ENCODE results near the gene CD7.

DNA sequence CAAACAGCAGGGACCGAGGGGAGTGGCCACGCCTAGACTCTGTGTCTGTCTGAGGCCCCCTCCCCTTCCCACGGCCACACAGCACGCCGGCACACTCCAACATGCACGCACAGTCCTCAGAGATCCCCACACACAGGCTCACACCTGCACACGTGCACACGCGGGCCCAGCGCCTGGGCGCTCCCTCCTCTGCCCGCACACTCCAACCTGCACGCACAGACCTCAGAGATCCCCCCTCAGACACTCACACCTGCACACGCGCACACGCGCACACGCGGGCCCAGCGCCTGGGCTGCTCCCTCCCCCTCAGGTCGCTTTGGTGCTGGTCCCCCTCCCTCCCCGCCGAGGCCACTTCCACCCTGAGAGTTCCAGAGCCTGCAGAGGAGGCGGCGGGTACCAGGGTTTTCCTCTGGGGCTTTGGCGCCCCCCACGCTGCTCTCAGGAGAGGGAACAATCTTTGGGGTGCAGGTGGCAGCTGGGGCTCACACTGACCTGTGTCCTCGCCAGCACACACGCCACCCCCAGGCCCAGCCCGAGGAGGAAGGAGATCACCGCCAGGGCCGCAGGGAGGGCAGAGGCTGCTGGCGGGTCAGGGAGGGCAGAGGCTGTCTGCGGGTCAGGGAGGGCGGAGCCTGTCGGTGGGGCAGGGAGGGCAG lies 1.6 kb downstream of the CD7 start:
- TF ChIP-seq, protein P1, sequence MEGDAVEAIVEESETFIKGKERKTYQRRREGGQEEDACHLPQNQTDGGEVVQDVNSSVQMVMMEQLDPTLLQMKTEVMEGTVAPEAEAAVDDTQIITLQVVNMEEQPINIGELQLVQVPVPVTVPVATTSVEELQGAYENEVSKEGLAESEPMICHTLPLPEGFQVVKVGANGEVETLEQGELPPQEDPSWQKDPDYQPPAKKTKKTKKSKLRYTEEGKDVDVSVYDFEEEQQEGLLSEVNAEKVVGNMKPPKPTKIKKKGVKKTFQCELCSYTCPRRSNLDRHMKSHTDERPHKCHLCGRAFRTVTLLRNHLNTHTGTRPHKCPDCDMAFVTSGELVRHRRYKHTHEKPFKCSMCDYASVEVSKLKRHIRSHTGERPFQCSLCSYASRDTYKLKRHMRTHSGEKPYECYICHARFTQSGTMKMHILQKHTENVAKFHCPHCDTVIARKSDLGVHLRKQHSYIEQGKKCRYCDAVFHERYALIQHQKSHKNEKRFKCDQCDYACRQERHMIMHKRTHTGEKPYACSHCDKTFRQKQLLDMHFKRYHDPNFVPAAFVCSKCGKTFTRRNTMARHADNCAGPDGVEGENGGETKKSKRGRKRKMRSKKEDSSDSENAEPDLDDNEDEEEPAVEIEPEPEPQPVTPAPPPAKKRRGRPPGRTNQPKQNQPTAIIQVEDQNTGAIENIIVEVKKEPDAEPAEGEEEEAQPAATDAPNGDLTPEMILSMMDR (conservative IDR thresholded peaks at IDR 0.05): no peak
- TF ChIP-seq ZFX (IDR thresholded peaks at IDR 0.05): no peak

All from C4-2B (cell line).